Forelimb muscle (tissue), 1 donor: Measurements from ENCODE around the gene TTC9C. TPM values are rescaled to one million over a fixed set of nuclear protein-coding genes. Genes with fewer than 3 reads are reported as not detected.
"Not testable (repeated sequence)": the region's sequence is repeated elsewhere in the genome, so short reads cannot be mapped to it uniquely, and the experiment has no call there.

ENCODE experiments used
- DNase-seq: peaks from one replicate; pipeline ENCODE4 v3.0.0-alpha.2; 2013; ENCODE audit warnings: low read depth
- polyA plus RNA-seq: library from polyadenylated mRNA; unstranded; fragments of 120-200 nt; gene quantifications from one replicate; pipeline ENCODE4 v1.2.1, GENCODE V29; 2013; ENCODE audit not compliant: insufficient read length

Gene TTC9C
- polyA plus RNA-seq: 28.2 TPM

- DNase-seq: no peak
These were observed at the start of gene TTC9C for GRCh38 chr11:62728171-62728988. TSS of gene TTC9C (plus strand) at chr11:62728486. CDS start at chr11:62728849, 363 bp downstream.

GRCh38 chr11:62678770-62679696 is 49.3 kb upstream of the TTC9C start, which contains the start of gene UBXN1:
TSS of gene UBXN1 (minus strand) at chr11:62679073. CDS start at chr11:62678923, 150 bp downstream.
- peak; percentile 68 for DNase-seq

- no peak for DNase-seq
These were observed 47.5 kb upstream of the TTC9C start for GRCh38 chr11:62680825-62681240.

- no peak for DNase-seq
These were observed 45.8 kb upstream of the TTC9C start for GRCh38 chr11:62682518-62682917.

- DNase-seq: no peak
These were observed 40.5 kb upstream of the TTC9C start for GRCh38 chr11:62687508-62688396.

GRCh38 chr11:62688491-62688890 is 39.8 kb upstream of the TTC9C start:
- no peak for DNase-seq

- peak; percentile 85 for DNase-seq
These were observed 38.7 kb upstream of the TTC9C start, which contains the start of gene LRRN4CL for GRCh38 chr11:62689421-62690183. TSS of gene LRRN4CL (minus strand) at chr11:62689530. CDS start at chr11:62688508, 1,022 bp downstream.

GRCh38 chr11:62693624-62694023 is 34.7 kb upstream of the TTC9C start:
- not testable (repeated sequence) for DNase-seq

GRCh38 chr11:62694455-62695167 is 33.7 kb upstream of the TTC9C start:
- no peak for DNase-seq

- no peak for DNase-seq
These were observed 26.0 kb upstream of the TTC9C start for GRCh38 chr11:62702246-62702645.

GRCh38 chr11:62703921-62704320 is 24.4 kb upstream of the TTC9C start:
- DNase-seq: not testable (repeated sequence)

- DNase-seq: no peak
These were observed 22.9 kb upstream of the TTC9C start for GRCh38 chr11:62705413-62705812.

- no peak for DNase-seq
These were observed 22.1 kb upstream of the TTC9C start for GRCh38 chr11:62705880-62706849.

- no peak for DNase-seq
These were observed 21.4 kb upstream of the TTC9C start for GRCh38 chr11:62706850-62707247.

GRCh38 chr11:62707277-62707861 is 20.9 kb upstream of the TTC9C start, which contains the start of the genes BSCL2 and GNG3:
TSS of gene BSCL2 (minus strand) at chr11:62707424. CDS start at chr11:62707195, 229 bp downstream.
TSS of gene GNG3 (plus strand) at chr11:62707676. CDS start at chr11:62708296, 620 bp downstream.
- DNase-seq: no peak

- DNase-seq: no peak
These were observed 19.9 kb upstream of the TTC9C start for GRCh38 chr11:62708392-62708791.

- no peak for DNase-seq
These were observed 19.5 kb upstream of the TTC9C start for GRCh38 chr11:62708793-62709192.
